ENCODE data around the gene AMMECR1.

The AMMECR1 gene

DNA sequence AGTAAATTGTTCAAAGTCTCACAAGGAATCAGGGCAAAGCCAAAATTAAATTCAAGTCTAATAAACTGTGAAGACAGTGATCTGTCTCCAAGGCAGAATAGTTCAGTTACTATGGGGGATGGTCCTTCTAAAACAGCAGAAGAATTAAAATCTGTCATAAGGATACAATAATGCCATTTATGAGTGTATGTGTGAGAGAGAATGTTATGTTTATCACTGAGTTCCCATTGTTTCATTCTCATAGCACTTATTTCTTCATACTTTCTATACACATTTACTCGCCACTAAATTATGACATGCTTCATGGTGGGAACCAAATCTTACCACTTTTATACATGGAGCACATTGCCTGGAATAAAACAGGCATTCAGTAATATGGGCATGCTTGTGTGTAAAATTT is 102.5 kb downstream of the AMMECR1 start:
- TF ChIP-seq, protein P1, sequence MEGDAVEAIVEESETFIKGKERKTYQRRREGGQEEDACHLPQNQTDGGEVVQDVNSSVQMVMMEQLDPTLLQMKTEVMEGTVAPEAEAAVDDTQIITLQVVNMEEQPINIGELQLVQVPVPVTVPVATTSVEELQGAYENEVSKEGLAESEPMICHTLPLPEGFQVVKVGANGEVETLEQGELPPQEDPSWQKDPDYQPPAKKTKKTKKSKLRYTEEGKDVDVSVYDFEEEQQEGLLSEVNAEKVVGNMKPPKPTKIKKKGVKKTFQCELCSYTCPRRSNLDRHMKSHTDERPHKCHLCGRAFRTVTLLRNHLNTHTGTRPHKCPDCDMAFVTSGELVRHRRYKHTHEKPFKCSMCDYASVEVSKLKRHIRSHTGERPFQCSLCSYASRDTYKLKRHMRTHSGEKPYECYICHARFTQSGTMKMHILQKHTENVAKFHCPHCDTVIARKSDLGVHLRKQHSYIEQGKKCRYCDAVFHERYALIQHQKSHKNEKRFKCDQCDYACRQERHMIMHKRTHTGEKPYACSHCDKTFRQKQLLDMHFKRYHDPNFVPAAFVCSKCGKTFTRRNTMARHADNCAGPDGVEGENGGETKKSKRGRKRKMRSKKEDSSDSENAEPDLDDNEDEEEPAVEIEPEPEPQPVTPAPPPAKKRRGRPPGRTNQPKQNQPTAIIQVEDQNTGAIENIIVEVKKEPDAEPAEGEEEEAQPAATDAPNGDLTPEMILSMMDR (IDR thresholded peaks at IDR 0.05), result no peak
- no peaks in the 10 kb centered on the region for H3K36me3 ChIP-seq
- H3K4me1 ChIP-seq, result no peaks in the 10 kb centered on the region
- no peak for DNase-seq
- no peaks in the 10 kb centered on the region for H3K9me3 ChIP-seq
- H3K27ac ChIP-seq, result no peak overlapping the region
- H3K4me3 ChIP-seq, result no peak overlapping the region
- intact Hi-C loops (cut with DNase I; ENCODE audit: low total_unique reads), result no loop called here
- H3K27me3 ChIP-seq, result no peaks in the 10 kb centered on the region

DNA sequence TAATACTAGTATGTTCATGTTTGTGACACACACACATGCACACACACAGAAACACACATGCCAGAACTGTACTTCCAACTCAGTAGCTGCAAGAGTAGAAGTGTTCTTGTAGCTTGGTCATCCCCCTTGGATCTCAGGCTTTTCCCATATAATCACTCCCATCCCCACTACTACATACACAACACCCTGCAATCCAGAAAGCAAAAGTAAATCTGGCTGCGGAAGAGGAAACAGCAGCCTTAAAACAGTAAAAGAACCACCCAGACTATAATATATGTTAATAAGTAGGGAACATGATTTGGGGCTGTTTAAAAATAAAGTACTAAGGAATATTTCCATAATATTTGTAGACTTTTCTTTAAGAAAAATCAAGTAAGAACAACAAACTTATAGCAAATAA is 103.2 kb downstream of the AMMECR1 start:
- intact Hi-C loops (cut with DNase I; ENCODE audit: low total_unique reads), result no loop called here
- Histone ChIP-seq H3K9me3 (no peaks in the 10 kb centered on the region), H3K36me3 (no peaks in the 10 kb centered on the region), H3K27me3 (no peaks in the 10 kb centered on the region), H3K4me1 (no peaks in the 10 kb centered on the region), H3K27ac (no peak overlapping the region), H3K4me3 (no peak overlapping the region)
- no peak for DNase-seq
- TF ChIP-seq, protein P1 (IDR thresholded peaks at IDR 0.05), result no peak

DNA sequence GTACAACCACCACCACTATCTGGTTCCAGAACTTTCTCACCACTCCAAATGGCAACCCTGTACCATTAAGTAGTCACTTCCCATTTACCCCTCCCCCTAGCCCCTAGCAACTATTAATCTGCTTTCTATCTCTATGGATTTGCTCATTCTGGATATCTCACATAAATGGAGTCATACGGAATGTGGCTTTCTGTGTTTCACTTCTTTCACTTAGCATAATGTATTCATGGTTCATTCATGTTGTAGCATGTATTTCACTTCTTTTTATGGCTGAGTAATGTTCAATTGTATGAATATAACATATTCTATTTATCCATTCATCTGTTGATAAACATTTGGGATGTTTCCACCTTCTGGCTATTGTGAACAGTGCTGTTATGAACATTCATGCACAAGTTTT is 104.7 kb downstream of the AMMECR1 start:
- H3K9me3 ChIP-seq, result no peaks in the 10 kb centered on the region
- TF ChIP-seq, protein P1 (IDR thresholded peaks at IDR 0.05), result no peak
- H3K27me3 ChIP-seq, result no peaks in the 10 kb centered on the region
- intact Hi-C loops (cut with DNase I; ENCODE audit: low total_unique reads), result no loop called here
- H3K4me1 ChIP-seq, result no peaks in the 10 kb centered on the region
- no peak for DNase-seq
- no peak overlapping the region for H3K27ac ChIP-seq
- H3K36me3 ChIP-seq, result no peaks in the 10 kb centered on the region
- H3K4me3 ChIP-seq, result no peak overlapping the region

DNA sequence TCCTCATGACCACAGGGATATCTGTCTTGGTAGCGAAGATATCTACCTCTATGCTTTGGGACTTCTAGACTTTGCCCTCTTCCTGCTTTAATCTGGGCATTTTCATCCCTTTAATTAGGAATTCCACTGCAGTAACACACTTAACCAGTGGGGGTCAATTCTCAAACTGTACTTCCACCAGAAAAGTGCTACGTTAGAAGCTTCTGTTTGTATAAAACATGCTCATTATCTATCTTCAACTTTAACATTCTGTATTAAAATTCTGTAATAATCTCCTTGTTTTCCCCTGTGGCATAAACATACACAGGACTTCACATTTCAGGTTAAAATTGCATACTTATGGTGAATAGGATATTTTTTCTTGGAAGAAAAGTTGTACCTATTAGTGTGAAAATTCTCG is 105.6 kb downstream of the AMMECR1 start:
- H3K4me1 ChIP-seq, result no peaks in the 10 kb centered on the region
- H3K27me3 ChIP-seq, result no peaks in the 10 kb centered on the region
- no peak overlapping the region for H3K27ac ChIP-seq
- H3K4me3 ChIP-seq, result no peak overlapping the region
- TF ChIP-seq, protein P1 (IDR thresholded peaks at IDR 0.05), result no peak
- H3K36me3 ChIP-seq, result no peaks in the 10 kb centered on the region
- DNase-seq, result no peak
- no peaks in the 10 kb centered on the region for H3K9me3 ChIP-seq
- intact Hi-C loops (cut with DNase I; ENCODE audit: low total_unique reads), result no loop called here

DNA sequence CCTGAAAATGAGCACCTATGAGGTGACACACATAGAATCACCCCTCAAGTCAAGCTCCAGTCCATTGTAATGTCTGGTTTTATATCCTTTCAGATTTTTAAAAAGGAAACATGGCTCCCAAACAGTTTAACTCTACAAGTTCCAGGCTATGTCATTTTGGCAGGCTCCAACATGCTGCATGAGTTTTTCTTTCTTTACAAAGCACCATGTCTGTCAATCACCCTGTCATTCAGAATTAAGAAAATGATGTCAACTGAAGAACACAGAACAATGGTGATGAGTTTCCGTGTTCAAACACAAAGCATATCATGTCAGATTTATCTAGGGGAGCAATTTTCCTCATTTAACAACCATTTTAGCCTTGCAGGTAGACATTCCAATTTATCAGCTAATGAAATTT is 106.5 kb downstream of the AMMECR1 start:
- no peaks in the 10 kb centered on the region for H3K36me3 ChIP-seq
- TF ChIP-seq, protein P1 (IDR thresholded peaks at IDR 0.05), result no peak
- no peaks in the 10 kb centered on the region for H3K9me3 ChIP-seq
- no peaks in the 10 kb centered on the region for H3K27me3 ChIP-seq
- no peak overlapping the region for H3K4me3 ChIP-seq
- no peaks in the 10 kb centered on the region for H3K4me1 ChIP-seq
- intact Hi-C loops (cut with DNase I; ENCODE audit: low total_unique reads), result no loop called here
- no peak overlapping the region for H3K27ac ChIP-seq
- DNase-seq, result no peak

DNA sequence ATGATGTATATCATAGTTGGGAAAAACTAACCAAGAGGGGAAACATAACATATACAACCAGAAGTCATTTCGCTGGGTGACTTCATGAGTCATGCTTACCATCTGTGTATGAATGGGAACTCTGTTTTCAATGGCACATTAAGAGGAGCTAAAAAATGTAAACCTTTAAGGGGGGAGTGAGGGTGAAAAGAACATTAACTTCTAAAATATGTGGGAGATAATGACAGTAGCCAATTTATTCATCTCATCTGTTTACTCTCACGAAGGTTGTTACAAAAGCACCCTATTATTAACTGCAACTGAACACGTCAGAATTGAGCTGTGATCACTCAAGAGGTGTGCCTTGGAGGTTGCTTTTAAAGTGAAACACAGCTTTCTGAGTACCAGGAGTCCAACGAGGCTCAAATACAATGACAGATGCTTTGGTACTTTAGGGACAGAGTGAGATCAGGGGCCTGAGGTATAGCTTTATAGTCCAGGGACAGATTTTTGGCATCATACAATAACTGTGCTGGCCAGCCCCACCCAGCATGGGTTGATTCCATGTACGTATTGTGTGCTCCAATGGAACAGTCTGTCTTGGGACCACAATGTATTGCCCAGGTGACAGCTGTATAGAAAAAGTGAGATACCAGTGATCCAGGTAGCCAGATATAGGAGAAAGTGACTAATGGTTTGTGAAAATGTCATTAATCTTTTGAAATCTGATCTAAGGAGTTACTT is 107.3 kb downstream of the AMMECR1 start:
- Histone ChIP-seq H3K27ac (no peak overlapping the region), H3K27me3 (no peaks in the 10 kb centered on the region), H3K36me3 (no peaks in the 10 kb centered on the region), H3K9me3 (no peaks in the 10 kb centered on the region), H3K4me1 (no peaks in the 10 kb centered on the region), H3K4me3 (no peak overlapping the region)
- TF ChIP-seq, protein P1 (IDR thresholded peaks at IDR 0.05), result no peak
- intact Hi-C loops (cut with DNase I; ENCODE audit: low total_unique reads), result no loop called here
- no peak for DNase-seq

Measured in tibial artery (tissue), 4 donors.